Mesothelial cell of epicardium (in vitro differentiated cells): ENCODE data around the gene ALMS1. TPM values are rescaled to one million over a fixed set of nuclear protein-coding genes. Genes with fewer than 3 reads are reported as not detected.
"Not testable (repeated sequence)": the region's sequence is repeated elsewhere in the genome, so short reads cannot be mapped to it uniquely, and the experiment has no call there.

Experiments used
- DNase-seq, 2 experiments: peaks; one replicate each; pipeline ENCODE4 v3.0.0; 2021; ENCODE audit warnings: low spot score in 2 of 2; ENCODE audit not compliant: unreplicated experiment in 2 of 2
- H3K27ac Mint-ChIP-seq: 2 replicates; pipeline ENCODE4 v1.8.0; 2021; ENCODE audit warnings: mixed read lengths
- H3K27me3 Mint-ChIP-seq: 2 replicates; pipeline ENCODE4 v1.8.0; 2021; ENCODE audit warnings: low read depth, mixed read lengths
- H3K36me3 Mint-ChIP-seq: 2 replicates; pipeline ENCODE4 v1.8.0; 2021; ENCODE audit warnings: mixed read lengths
- H3K4me1 Mint-ChIP-seq: 2 replicates; pipeline ENCODE4 v1.8.0; 2021; ENCODE audit warnings: mixed read lengths
- H3K4me3 Mint-ChIP-seq: 2 replicates; pipeline ENCODE4 v1.8.0; 2021; ENCODE audit warnings: mild to moderate bottlenecking, moderate library complexity, mixed read lengths
- H3K9me3 Mint-ChIP-seq: 2 replicates; pipeline ENCODE4 v1.8.0; 2021; ENCODE audit warnings: mixed read lengths
- total RNA-seq: library from RNA; stranded (reverse); gene quantifications from 3 replicates; pipeline ENCODE4 v1.2.1, GENCODE V29; 2021
- TF ChIP-seq, protein P1 (sequence below): fragments of 200-600 bp; sonication (generic); IDR thresholded peaks from one replicate; pipeline ENCODE4 v1.5.0; 2021; ENCODE audit warnings: antibody characterized with exemption; ENCODE audit not compliant: unreplicated experiment

The ALMS1 gene
- total RNA-seq, 1 donor from 2014 or later: 42.2 TPM

DNA sequence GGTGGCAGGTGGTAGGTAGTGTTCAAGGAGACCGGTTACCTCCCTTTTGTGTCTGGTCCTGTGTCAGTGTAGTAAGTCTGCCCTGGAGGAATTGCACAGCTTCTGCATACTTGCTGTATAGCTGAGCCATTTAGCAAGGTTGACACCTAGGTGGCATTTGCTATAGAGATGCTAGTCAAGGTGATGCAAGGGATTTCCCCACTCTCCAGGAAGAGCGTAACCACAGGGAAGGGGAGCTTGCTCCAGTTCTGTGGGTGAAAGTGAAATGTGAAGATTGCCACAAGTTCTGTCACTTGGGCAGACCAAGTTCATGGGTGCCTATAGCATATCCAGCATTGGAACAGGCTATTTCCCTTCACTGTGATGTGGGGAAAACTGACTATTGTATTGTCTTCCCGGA lies 228.5 kb downstream of the ALMS1 start:
- H3K27ac Mint-ChIP-seq: no peak overlapping the region
- no peaks in the 10 kb centered on the region for H3K27me3 Mint-ChIP-seq
- no peaks in the 10 kb centered on the region for H3K4me1 Mint-ChIP-seq
- no peaks in the 10 kb centered on the region for H3K9me3 Mint-ChIP-seq
- TF ChIP-seq, protein P1, sequence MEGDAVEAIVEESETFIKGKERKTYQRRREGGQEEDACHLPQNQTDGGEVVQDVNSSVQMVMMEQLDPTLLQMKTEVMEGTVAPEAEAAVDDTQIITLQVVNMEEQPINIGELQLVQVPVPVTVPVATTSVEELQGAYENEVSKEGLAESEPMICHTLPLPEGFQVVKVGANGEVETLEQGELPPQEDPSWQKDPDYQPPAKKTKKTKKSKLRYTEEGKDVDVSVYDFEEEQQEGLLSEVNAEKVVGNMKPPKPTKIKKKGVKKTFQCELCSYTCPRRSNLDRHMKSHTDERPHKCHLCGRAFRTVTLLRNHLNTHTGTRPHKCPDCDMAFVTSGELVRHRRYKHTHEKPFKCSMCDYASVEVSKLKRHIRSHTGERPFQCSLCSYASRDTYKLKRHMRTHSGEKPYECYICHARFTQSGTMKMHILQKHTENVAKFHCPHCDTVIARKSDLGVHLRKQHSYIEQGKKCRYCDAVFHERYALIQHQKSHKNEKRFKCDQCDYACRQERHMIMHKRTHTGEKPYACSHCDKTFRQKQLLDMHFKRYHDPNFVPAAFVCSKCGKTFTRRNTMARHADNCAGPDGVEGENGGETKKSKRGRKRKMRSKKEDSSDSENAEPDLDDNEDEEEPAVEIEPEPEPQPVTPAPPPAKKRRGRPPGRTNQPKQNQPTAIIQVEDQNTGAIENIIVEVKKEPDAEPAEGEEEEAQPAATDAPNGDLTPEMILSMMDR: no peak
- H3K4me3 Mint-ChIP-seq: no peak overlapping the region
- DNase-seq: no peak
- H3K36me3 Mint-ChIP-seq: peaks cover 8% of the 10 kb centered on the region

DNA sequence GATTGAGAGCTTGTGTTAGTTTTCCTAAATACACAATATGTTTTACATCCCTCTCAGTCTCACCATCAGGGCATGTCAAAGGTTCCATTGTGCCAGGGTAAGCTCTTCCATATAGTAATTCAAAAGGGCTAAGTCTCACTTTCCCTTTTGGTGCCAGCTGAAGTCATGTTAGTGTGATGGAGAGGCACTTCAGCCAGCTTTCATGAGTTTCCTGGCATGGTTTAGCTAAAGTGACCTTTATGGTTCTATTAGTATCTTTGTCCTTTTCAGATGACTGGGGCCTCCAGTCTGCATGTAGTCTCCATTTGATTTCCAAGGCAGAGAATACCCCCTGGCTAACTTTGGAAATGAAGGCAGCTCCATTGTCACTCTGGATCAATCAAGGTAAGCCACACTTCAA lies 229.4 kb downstream of the ALMS1 start:
- H3K4me3 Mint-ChIP-seq: no peak overlapping the region
- no peaks in the 10 kb centered on the region for H3K4me1 Mint-ChIP-seq
- no peaks in the 10 kb centered on the region for H3K27me3 Mint-ChIP-seq
- peaks cover 8% of the 10 kb centered on the region for H3K36me3 Mint-ChIP-seq
- H3K27ac Mint-ChIP-seq: no peak overlapping the region
- H3K9me3 Mint-ChIP-seq: no peaks in the 10 kb centered on the region
- no peak for DNase-seq
- TF ChIP-seq, protein P1: no peak

DNA sequence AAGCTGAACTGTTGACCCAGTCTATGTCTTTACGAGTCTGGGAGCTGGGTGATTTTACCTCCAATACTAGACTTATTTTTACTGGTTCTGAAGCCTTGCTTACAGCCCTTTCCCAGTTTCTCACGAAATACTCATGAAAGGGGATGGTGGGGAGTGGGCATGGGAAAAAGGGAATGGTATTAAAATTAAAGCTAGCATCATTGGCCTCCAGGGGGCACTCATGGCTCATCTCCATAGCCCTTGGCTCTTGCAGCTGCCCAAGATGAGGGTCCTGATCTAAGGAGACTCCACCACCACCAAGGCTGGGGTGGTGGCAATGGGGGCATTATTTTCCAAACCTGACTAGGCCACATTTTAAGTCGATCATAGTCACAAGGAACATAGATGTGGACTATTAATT lies 234.3 kb downstream of the ALMS1 start:
- H3K36me3 Mint-ChIP-seq, H3K4me1 Mint-ChIP-seq, H3K27ac Mint-ChIP-seq, H3K27me3 Mint-ChIP-seq, H3K9me3 Mint-ChIP-seq, H3K4me3 Mint-ChIP-seq, DNase-seq: not testable (repeated sequence)
- TF ChIP-seq, protein P1: peak; percentile 21

DNA sequence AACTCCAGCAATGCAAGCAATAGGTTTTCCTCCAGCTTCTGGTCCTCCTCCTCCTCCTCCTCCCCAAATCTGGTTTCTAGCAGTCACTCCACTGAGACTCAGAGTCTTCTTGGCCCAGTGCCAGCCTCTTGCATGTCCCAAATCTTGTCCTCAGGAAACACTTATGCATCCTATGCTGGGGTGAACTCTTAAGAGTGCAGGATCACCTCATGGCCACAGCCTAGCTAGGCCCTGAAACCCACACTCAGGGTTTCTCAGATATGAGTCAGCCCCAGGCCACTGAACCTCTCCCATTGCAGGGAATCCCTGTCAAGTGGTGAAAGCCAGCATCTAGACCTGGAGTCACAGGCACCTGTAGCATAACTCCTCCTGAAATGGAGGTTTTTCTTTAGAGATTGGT lies 238.4 kb downstream of the ALMS1 start:
- H3K27me3 Mint-ChIP-seq, H3K4me1 Mint-ChIP-seq, H3K4me3 Mint-ChIP-seq, H3K36me3 Mint-ChIP-seq, H3K27ac Mint-ChIP-seq, DNase-seq: not testable (repeated sequence)
- peaks cover 16% of the 10 kb centered on the region for H3K9me3 Mint-ChIP-seq

DNA sequence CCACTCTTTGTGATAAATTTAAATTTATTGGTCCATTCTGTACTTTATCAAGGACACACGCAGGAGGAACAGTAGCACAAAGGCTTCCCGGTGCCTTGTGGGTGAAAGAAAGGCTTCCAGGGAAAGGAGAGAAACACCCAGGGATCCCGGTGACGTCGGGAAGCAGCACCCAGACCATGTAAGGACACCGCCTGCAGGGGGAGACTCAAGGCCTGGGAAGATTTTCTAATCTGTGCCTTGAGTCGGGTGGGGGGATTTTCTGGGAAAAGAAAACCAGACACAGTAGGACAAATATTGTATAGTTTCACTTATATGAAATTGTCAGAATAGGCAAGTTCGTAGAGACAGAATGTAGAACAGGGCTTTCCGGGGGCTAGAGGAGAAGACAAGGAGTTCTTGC lies 239.0 kb downstream of the ALMS1 start:
- H3K9me3 Mint-ChIP-seq: peaks cover 16% of the 10 kb centered on the region
- not testable (repeated sequence) for H3K4me3 Mint-ChIP-seq, H3K27ac Mint-ChIP-seq, H3K36me3 Mint-ChIP-seq, DNase-seq, H3K27me3 Mint-ChIP-seq, H3K4me1 Mint-ChIP-seq

DNA sequence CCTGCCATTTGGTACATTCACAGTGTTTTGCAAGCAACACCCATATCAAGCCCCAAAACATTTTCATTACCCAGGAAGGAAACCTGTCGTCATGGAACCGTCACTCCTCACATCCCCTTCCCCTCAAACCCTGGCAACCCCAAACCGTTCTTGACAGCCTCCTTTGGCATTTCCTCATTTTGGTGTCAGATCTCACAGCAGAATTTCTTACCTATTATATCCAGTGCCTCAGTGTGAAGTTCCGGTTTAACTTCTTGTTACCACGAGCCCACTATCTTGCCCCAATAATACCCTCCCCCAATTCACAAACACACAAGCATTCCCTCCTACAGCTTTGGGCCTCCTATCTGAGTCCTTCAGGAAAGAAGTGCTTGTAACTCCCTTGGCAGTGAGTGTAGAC lies 240.6 kb downstream of the ALMS1 start:
- not testable (repeated sequence) for H3K4me1 Mint-ChIP-seq, DNase-seq, H3K36me3 Mint-ChIP-seq, H3K4me3 Mint-ChIP-seq, H3K27ac Mint-ChIP-seq, H3K27me3 Mint-ChIP-seq
- H3K9me3 Mint-ChIP-seq: peaks cover 16% of the 10 kb centered on the region

- H3K27ac Mint-ChIP-seq, H3K4me1 Mint-ChIP-seq, H3K27me3 Mint-ChIP-seq, DNase-seq, H3K36me3 Mint-ChIP-seq, H3K4me3 Mint-ChIP-seq: not testable (repeated sequence)
- peaks cover 13% of the 10 kb centered on the region for H3K9me3 Mint-ChIP-seq
Measured at GRCh38 chr2:73628493-73628892, 242.9 kb downstream of the ALMS1 start.

- not testable (repeated sequence) for H3K4me1 Mint-ChIP-seq, H3K27me3 Mint-ChIP-seq, H3K36me3 Mint-ChIP-seq, H3K27ac Mint-ChIP-seq, H3K4me3 Mint-ChIP-seq, DNase-seq
- TF ChIP-seq, protein P1: peak; percentile 32
- H3K9me3 Mint-ChIP-seq: peaks cover 13% of the 10 kb centered on the region
Measured at GRCh38 chr2:73630662-73631266, 245.1 kb downstream of the ALMS1 start.

GRCh38 chr2:73636977-73637376 lies 251.3 kb downstream of the ALMS1 start:
- H3K27ac Mint-ChIP-seq, H3K36me3 Mint-ChIP-seq, DNase-seq, H3K4me3 Mint-ChIP-seq, H3K27me3 Mint-ChIP-seq, H3K4me1 Mint-ChIP-seq: not testable (repeated sequence)
- H3K9me3 Mint-ChIP-seq: peaks cover 18% of the 10 kb centered on the region
